ENCODE measurements around the gene MBOAT2.

GRCh38 chr2:8819948-8820347, 183.5 kb downstream of the MBOAT2 start:
- no peak for TF ChIP-seq RXRA (IDR thresholded peaks at IDR 0.05)
- no peak for TF ChIP-seq CTCF (IDR thresholded peaks at IDR 0.05; ENCODE audit: low read depth, low read length, missing input control)
- TF ChIP-seq, protein P1, sequence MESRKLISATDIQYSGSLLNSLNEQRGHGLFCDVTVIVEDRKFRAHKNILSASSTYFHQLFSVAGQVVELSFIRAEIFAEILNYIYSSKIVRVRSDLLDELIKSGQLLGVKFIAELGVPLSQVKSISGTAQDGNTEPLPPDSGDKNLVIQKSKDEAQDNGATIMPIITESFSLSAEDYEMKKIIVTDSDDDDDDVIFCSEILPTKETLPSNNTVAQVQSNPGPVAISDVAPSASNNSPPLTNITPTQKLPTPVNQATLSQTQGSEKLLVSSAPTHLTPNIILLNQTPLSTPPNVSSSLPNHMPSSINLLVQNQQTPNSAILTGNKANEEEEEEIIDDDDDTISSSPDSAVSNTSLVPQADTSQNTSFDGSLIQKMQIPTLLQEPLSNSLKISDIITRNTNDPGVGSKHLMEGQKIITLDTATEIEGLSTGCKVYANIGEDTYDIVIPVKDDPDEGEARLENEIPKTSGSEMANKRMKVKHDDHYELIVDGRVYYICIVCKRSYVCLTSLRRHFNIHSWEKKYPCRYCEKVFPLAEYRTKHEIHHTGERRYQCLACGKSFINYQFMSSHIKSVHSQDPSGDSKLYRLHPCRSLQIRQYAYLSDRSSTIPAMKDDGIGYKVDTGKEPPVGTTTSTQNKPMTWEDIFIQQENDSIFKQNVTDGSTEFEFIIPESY (IDR thresholded peaks at IDR 0.05), result no peak
- TF ChIP-seq, protein P2, sequence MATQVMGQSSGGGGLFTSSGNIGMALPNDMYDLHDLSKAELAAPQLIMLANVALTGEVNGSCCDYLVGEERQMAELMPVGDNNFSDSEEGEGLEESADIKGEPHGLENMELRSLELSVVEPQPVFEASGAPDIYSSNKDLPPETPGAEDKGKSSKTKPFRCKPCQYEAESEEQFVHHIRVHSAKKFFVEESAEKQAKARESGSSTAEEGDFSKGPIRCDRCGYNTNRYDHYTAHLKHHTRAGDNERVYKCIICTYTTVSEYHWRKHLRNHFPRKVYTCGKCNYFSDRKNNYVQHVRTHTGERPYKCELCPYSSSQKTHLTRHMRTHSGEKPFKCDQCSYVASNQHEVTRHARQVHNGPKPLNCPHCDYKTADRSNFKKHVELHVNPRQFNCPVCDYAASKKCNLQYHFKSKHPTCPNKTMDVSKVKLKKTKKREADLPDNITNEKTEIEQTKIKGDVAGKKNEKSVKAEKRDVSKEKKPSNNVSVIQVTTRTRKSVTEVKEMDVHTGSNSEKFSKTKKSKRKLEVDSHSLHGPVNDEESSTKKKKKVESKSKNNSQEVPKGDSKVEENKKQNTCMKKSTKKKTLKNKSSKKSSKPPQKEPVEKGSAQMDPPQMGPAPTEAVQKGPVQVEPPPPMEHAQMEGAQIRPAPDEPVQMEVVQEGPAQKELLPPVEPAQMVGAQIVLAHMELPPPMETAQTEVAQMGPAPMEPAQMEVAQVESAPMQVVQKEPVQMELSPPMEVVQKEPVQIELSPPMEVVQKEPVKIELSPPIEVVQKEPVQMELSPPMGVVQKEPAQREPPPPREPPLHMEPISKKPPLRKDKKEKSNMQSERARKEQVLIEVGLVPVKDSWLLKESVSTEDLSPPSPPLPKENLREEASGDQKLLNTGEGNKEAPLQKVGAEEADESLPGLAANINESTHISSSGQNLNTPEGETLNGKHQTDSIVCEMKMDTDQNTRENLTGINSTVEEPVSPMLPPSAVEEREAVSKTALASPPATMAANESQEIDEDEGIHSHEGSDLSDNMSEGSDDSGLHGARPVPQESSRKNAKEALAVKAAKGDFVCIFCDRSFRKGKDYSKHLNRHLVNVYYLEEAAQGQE (IDR thresholded peaks at IDR 0.05), result no peak
- TF ChIP-seq, protein P3, sequence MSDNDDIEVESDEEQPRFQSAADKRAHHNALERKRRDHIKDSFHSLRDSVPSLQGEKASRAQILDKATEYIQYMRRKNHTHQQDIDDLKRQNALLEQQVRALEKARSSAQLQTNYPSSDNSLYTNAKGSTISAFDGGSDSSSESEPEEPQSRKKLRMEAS (IDR thresholded peaks at IDR 0.05), result no peak
- no peak for TF ChIP-seq JUND (IDR thresholded peaks at IDR 0.05)
- no peak for TF ChIP-seq SP1 (IDR thresholded peaks at IDR 0.05)
- no peak for TF ChIP-seq GABPA (IDR thresholded peaks at IDR 0.05 in 1 of 2, conservative IDR thresholded peaks at IDR 0.05 in 1 of 2)
- no peak for TF ChIP-seq TAF1 (conservative IDR thresholded peaks at IDR 0.05)
- TF ChIP-seq EGR1 (IDR thresholded peaks at IDR 0.05; ENCODE audit: low read depth in 2 of 2), result no peak
- TF ChIP-seq RAD21 (IDR thresholded peaks at IDR 0.05), result no peak
- no peak for TF ChIP-seq YY1 (IDR thresholded peaks at IDR 0.05)
